ENCODE measurements around the gene NRXN3. TPM values are rescaled to one million over a fixed set of nuclear protein-coding genes. Genes with fewer than 3 reads are reported as not detected.

NRXN3 gene
- total and polyA plus RNA-seq, 2 of the 4 experiments (the other 2 are of a cell fraction), result 4.8 to 25.1 TPM

- no peaks in the 10 kb centered on the region for H3K36me3 ChIP-seq (ENCODE audit: control insufficient read depth, insufficient read depth, low read length)
- H4K91ac ChIP-seq (ENCODE audit: insufficient read depth, low read depth, low read length), result no peak overlapping the region
- 20% methylated on average over 1 of the region's 6 CpGs; no CpG with 5 or more reads in 1 of the 2 experiments for WGBS, 2 experiments (ENCODE audit: extremely low coverage in 2 of 2, insufficient read length in 1 of 2)
- POLR2A ChIA-PET (ENCODE audit: unreplicated experiment), result no interaction called here
- H3K4ac ChIP-seq (ENCODE audit: low read depth, low read length), result no peak overlapping the region
- no peaks in the 10 kb centered on the region for H3K27me3 ChIP-seq (ENCODE audit: control insufficient read depth, insufficient read depth, low read length)
- H2AK5ac ChIP-seq (ENCODE audit: low read depth, low read length), result no peak overlapping the region
- H2BK5ac ChIP-seq (ENCODE audit: low read depth, low read length, poor library complexity, severe bottlenecking), result no peak overlapping the region
- intact Hi-C loops (cut with micrococcal nuclease), result no loop called here
- in situ Hi-C loops (cut with MboI; ENCODE audit: low sequenced_read_pairs), result no loop called here
- H3K9me1 ChIP-seq (ENCODE audit: insufficient read depth, low read length), result no peaks in the 10 kb centered on the region
- H2AK9ac ChIP-seq (replicated peaks; ENCODE audit: low read depth, low read length, poor library complexity), result no peak overlapping the region
- H3K18ac ChIP-seq (ENCODE audit: low read depth, low read length), result no peak overlapping the region
- DNase-seq (no peak), ATAC-seq (ENCODE audit: low read depth) (no peak)
- H4K20me1 ChIP-seq (ENCODE audit: insufficient read depth, low read length), result no peaks in the 10 kb centered on the region
- H2BK20ac ChIP-seq (ENCODE audit: low read depth, low read length), result no peak overlapping the region
- H3K14ac ChIP-seq (replicated peaks; ENCODE audit: low read depth, low read length), result no peak overlapping the region
- H3K4me1 ChIP-seq (ENCODE audit: control insufficient read depth, insufficient read depth, low read length), result no peaks in the 10 kb centered on the region
- no peak for TF ChIP-seq RFX5 (IDR thresholded peaks at IDR 0.05; ENCODE audit: low read depth, low read length)
- dilution Hi-C loops (cut with HindIII; ENCODE audit: low sequenced_read_pairs, unreplicated experiment), result no loop called here
- no peaks in the 10 kb centered on the region for H3K79me1 ChIP-seq (ENCODE audit: low read depth in 1 of 2, low read length in 2 of 2)
- no peak overlapping the region for H2BK15ac ChIP-seq (ENCODE audit: low read depth, low read length)
- no peak overlapping the region for H4K8ac ChIP-seq (ENCODE audit: low read depth in 2 of 2, low read length in 2 of 2)
- H2BK120ac ChIP-seq (ENCODE audit: low read depth, low read length), result no peak overlapping the region
- H3K56ac ChIP-seq (ENCODE audit: extremely low read depth, insufficient read depth, low read length), result no peak overlapping the region
- H3K4me2 ChIP-seq (ENCODE audit: low read depth, low read length), result no peak overlapping the region
- no peak overlapping the region for H4K5ac ChIP-seq (ENCODE audit: low read depth, low read length)
- H2AFZ ChIP-seq (replicated peaks; ENCODE audit: low read length, poor library complexity), result no peak overlapping the region
- no peak overlapping the region for H3K4me3 ChIP-seq (ENCODE audit: insufficient read depth, low read depth, low read length)
- H3K9ac ChIP-seq (ENCODE audit: low read depth, low read length), result no peak overlapping the region
- peaks cover 12% of the 10 kb centered on the region for H3K9me3 ChIP-seq (ENCODE audit: control insufficient read depth, insufficient read depth, low read length)
- CTCF ChIA-PET, result no interaction called here
- H3K23ac ChIP-seq (ENCODE audit: low read depth, low read length), result no peak overlapping the region
- no TSS peak for BruUV-seq (replicated peaks)
- H3K27ac ChIP-seq (ENCODE audit: insufficient read depth, low read length), result no peak overlapping the region
Measured at GRCh38 chr14:78405079-78405856, 235.1 kb downstream of the NRXN3 start.

All from IMR-90 (cell line).